Measurements from ENCODE around the gene TMPRSS7.

TMPRSS7 gene

DNA sequence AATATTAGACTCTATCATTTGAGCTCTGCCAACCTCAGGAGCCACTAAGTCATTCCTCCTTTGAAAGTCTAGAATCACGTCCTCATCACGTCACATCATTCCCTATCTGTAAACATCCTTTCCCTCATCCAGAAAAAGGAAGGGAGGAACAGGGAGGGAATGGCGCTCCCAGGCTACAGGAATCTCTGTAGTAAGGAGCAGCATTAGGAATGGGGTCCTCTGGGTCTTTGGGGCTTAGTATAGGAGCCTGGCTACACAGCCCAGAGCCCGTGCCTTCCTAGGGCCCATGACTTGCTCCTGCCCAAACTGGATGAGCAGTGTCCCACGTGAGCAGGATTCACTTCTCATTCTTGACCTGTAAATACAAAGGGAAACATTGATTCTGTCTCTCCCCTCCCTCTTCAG, 34.2 kb upstream of the TMPRSS7 start:
- Histone ChIP-seq H3K4me2 (ENCODE audit: insufficient read depth, low read length) (no peak overlapping the region), H3K27me3 (ENCODE audit: insufficient read depth, low read length, poor library complexity) (no peaks in the 10 kb centered on the region), H3K27ac (ENCODE audit: low read length) (no peak overlapping the region), H3K4me3 (ENCODE audit: low read depth in 1 of 2, low read length in 2 of 2) (no peak overlapping the region), H3K4me1 (ENCODE audit: insufficient read depth, low read length) (no peaks in the 10 kb centered on the region), H2AFZ (ENCODE audit: low read depth, low read length) (no peak overlapping the region), H3K9ac (ENCODE audit: low read depth, low read length) (no peak overlapping the region), H3K79me2 (ENCODE audit: insufficient read depth, low read length) (no peaks in the 10 kb centered on the region), H4K20me1 (ENCODE audit: insufficient read depth, low read length) (no peaks in the 10 kb centered on the region), H3K9me3 (ENCODE audit: insufficient read depth, low read length, severe bottlenecking) (no peaks in the 10 kb centered on the region), H3K36me3 (ENCODE audit: insufficient read depth, low read length) (no peaks in the 10 kb centered on the region)
- DNase-seq (no peak), ATAC-seq (ENCODE audit: insufficient read depth, low read depth) (no peak)
- no peak for TF ChIP-seq EZH2 (IDR thresholded peaks at IDR 0.05; ENCODE audit: borderline replicate concordance, low read depth, low read length, severe bottlenecking)
- TF ChIP-seq, protein P1, sequence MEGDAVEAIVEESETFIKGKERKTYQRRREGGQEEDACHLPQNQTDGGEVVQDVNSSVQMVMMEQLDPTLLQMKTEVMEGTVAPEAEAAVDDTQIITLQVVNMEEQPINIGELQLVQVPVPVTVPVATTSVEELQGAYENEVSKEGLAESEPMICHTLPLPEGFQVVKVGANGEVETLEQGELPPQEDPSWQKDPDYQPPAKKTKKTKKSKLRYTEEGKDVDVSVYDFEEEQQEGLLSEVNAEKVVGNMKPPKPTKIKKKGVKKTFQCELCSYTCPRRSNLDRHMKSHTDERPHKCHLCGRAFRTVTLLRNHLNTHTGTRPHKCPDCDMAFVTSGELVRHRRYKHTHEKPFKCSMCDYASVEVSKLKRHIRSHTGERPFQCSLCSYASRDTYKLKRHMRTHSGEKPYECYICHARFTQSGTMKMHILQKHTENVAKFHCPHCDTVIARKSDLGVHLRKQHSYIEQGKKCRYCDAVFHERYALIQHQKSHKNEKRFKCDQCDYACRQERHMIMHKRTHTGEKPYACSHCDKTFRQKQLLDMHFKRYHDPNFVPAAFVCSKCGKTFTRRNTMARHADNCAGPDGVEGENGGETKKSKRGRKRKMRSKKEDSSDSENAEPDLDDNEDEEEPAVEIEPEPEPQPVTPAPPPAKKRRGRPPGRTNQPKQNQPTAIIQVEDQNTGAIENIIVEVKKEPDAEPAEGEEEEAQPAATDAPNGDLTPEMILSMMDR (IDR thresholded peaks at IDR 0.05; ENCODE audit: borderline replicate concordance, extremely low read depth, low read length, poor library complexity, severe bottlenecking), result no peak

DNA sequence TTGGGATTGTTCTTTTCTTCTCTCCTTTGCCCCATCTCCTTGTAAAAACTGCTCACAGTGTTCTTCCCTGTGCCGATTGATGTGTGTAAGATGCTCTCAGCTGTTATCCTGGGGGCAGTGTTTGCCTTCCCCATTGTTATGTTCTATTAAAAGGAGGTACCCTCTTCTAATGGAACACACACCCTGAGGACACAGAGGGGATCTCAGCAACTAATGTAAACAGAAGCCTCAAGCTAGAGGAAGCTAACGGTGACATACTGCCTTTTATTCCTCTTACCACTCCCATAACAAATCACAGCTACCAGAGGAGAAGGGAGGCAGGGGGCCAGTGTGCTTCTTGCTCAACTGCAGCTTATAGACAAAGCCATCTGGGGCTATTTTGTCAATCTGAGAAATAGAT, 33.6 kb upstream of the TMPRSS7 start:
- H3K27ac ChIP-seq (ENCODE audit: low read length), result no peak overlapping the region
- no peaks in the 10 kb centered on the region for H3K36me3 ChIP-seq (ENCODE audit: insufficient read depth, low read length)
- H3K79me2 ChIP-seq (ENCODE audit: insufficient read depth, low read length), result no peaks in the 10 kb centered on the region
- no peak overlapping the region for H2AFZ ChIP-seq (ENCODE audit: low read depth, low read length)
- H3K4me2 ChIP-seq (ENCODE audit: insufficient read depth, low read length), result no peak overlapping the region
- no peak overlapping the region for H3K4me3 ChIP-seq (ENCODE audit: low read depth in 1 of 2, low read length in 2 of 2)
- no peaks in the 10 kb centered on the region for H3K9me3 ChIP-seq (ENCODE audit: insufficient read depth, low read length, severe bottlenecking)
- ATAC-seq (ENCODE audit: insufficient read depth, low read depth) (no peak), DNase-seq (no peak)
- TF ChIP-seq, protein P1 (IDR thresholded peaks at IDR 0.05; ENCODE audit: borderline replicate concordance, extremely low read depth, low read length, poor library complexity, severe bottlenecking), result no peak
- no peak for TF ChIP-seq EZH2 (IDR thresholded peaks at IDR 0.05; ENCODE audit: borderline replicate concordance, low read depth, low read length, severe bottlenecking)
- no peak overlapping the region for H3K9ac ChIP-seq (ENCODE audit: low read depth, low read length)
- H3K27me3 ChIP-seq (ENCODE audit: insufficient read depth, low read length, poor library complexity), result no peaks in the 10 kb centered on the region
- H3K4me1 ChIP-seq (ENCODE audit: insufficient read depth, low read length), result no peaks in the 10 kb centered on the region
- H4K20me1 ChIP-seq (ENCODE audit: insufficient read depth, low read length), result no peaks in the 10 kb centered on the region

DNA sequence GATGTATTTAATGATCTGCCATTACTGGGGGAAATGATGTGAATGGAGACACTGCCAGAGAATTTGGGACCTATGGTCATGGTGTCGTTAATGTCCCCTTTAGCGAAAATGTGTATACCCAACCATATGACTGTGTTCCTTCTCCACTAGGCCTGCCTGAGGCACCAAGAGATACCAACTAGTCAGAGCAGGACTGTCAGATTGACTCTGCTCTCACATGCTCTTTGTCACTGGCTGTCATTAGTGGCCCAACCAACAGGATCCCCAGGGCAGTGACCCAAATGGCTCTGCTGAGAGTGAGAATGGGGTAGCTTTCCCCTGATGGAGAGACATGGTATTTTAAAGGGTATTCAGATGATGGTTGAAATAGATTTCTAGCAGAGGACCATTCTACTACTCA, 33.0 kb upstream of the TMPRSS7 start:
- H4K20me1 ChIP-seq (ENCODE audit: insufficient read depth, low read length), result no peaks in the 10 kb centered on the region
- no peak overlapping the region for H3K9ac ChIP-seq (ENCODE audit: low read depth, low read length)
- DNase-seq (no peak), ATAC-seq (ENCODE audit: insufficient read depth, low read depth) (no peak)
- no peaks in the 10 kb centered on the region for H3K79me2 ChIP-seq (ENCODE audit: insufficient read depth, low read length)
- H3K9me3 ChIP-seq (ENCODE audit: insufficient read depth, low read length, severe bottlenecking), result no peaks in the 10 kb centered on the region
- no peak overlapping the region for H2AFZ ChIP-seq (ENCODE audit: low read depth, low read length)
- H3K27ac ChIP-seq (ENCODE audit: low read length), result no peak overlapping the region
- TF ChIP-seq, protein P1 (IDR thresholded peaks at IDR 0.05; ENCODE audit: borderline replicate concordance, extremely low read depth, low read length, poor library complexity, severe bottlenecking), result no peak
- TF ChIP-seq EZH2 (IDR thresholded peaks at IDR 0.05; ENCODE audit: borderline replicate concordance, low read depth, low read length, severe bottlenecking), result no peak
- no peak overlapping the region for H3K4me3 ChIP-seq (ENCODE audit: low read depth in 1 of 2, low read length in 2 of 2)
- H3K36me3 ChIP-seq (ENCODE audit: insufficient read depth, low read length), result no peaks in the 10 kb centered on the region
- no peaks in the 10 kb centered on the region for H3K27me3 ChIP-seq (ENCODE audit: insufficient read depth, low read length, poor library complexity)
- no peaks in the 10 kb centered on the region for H3K4me1 ChIP-seq (ENCODE audit: insufficient read depth, low read length)
- H3K4me2 ChIP-seq (ENCODE audit: insufficient read depth, low read length), result no peak overlapping the region

All from DND-41 (cell line).